Muscle layer of colon (tissue), 2 donors: Measurements from ENCODE around the gene TMEM150A.
"Not testable (repeated sequence)": the region's sequence is repeated elsewhere in the genome, so short reads cannot be mapped to it uniquely, and the experiment has no call there.

ENCODE experiments used
- H3K27ac ChIP-seq: one replicate; pipeline ENCODE4 v1.7.0; 2013; ENCODE audit warnings: low read depth, mild to moderate bottlenecking, low read length, moderate library complexity
- H3K27me3 ChIP-seq, 2 donors: one replicate each; pipeline ENCODE4 v1.7.0; 2013; ENCODE audit warnings: low read length in 2 of 2, mild to moderate bottlenecking in 2 of 2; ENCODE audit not compliant: insufficient read depth in 2 of 2, control insufficient read depth in 1 of 2
- H3K36me3 ChIP-seq: one replicate; pipeline ENCODE4 v1.7.0; 2013; ENCODE audit warnings: mild to moderate bottlenecking, low read length; ENCODE audit not compliant: insufficient read depth
- H3K4me1 ChIP-seq: one replicate; pipeline ENCODE4 v1.7.0; 2013; ENCODE audit warnings: mild to moderate bottlenecking, low read length; ENCODE audit not compliant: insufficient read depth
- H3K4me3 ChIP-seq, 2 donors: one replicate each; pipeline ENCODE4 v1.7.0; 2013; ENCODE audit warnings: low read length in 2 of 2, low read depth in 1 of 2, mild to moderate bottlenecking in 1 of 2, moderate library complexity in 1 of 2
- H3K9ac ChIP-seq: one replicate; pipeline ENCODE4 v1.7.0; 2013; ENCODE audit warnings: low read length
- H3K9me3 ChIP-seq: one replicate; pipeline ENCODE4 v1.7.0; 2013; ENCODE audit warnings: mild to moderate bottlenecking, low read length
- donor health status: abdominal sarcoma.
- donor health status: Adenocarcinoma of cecum.

The TMEM150A gene

DNA sequence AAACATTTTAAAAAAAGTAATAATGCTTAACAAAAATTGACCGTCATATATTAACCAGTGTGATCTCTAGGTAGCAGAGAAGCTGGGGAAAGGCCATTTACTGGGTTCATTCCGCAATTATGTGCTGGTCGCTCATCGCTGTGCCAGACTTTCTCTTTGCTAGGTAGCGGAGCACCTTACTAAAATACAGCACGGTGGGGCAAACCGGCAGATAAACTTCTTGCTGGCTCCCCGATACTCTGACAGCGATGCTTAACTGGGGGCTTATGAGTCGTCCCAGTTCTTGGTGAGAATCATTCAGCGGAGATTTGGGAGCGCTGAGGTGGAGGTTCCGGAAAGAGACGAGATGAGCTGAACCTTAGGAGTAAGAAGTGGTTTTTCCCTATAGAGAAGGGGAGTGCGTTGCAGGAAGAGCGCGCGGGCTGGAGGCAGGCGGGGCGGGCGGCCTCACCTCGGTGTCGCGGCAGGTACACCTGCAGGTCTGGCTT is 8.8 kb upstream of the TMEM150A start:
- peaks cover 18% of the 10 kb centered on the region for H3K4me1 ChIP-seq
- H3K27me3 ChIP-seq, result no peaks in the 10 kb centered on the region

GRCh38 chr2:85607268-85608215 is 5.0 kb upstream of the TMEM150A start:
- peaks cover 43% of the 10 kb centered on the region for H3K4me1 ChIP-seq
- H3K27me3 ChIP-seq, result no peaks in the 10 kb centered on the region
- H3K36me3 ChIP-seq, result peaks cover 34% of the 10 kb centered on the region
- H3K27ac ChIP-seq, result no peak overlapping the region
- no peak overlapping the region for H3K9ac ChIP-seq
- no peak overlapping the region for H3K4me3 ChIP-seq
- H3K9me3 ChIP-seq, result no peaks in the 10 kb centered on the region

More for the DNA sequence above, 8.8 kb upstream of the TMEM150A start:
- Histone ChIP-seq H3K36me3 (peaks cover 25% of the 10 kb centered on the region), H3K9me3 (no peaks in the 10 kb centered on the region), H3K27ac (peak overlapping the region; percentile 87), H3K4me3 (peak overlapping the region; percentile 66 to 94), H3K9ac (peak overlapping the region; percentile 83)

DNA sequence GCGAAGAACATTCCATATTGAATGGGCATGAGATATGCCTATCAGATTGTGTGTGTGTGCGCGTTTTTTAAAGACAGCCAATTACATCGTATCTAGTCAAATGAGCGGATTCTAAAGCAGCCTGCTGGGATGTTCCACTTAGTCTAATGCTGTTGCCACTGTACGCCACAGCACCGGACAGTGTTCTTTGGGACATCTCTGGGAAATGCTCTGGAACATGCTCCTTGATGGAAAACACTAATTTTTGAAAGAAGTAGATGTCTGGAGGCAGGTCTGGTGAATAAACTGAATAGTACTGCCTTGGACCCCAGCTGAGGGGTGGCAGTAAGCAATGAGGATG is 3.6 kb upstream of the TMEM150A start:
- Histone ChIP-seq H3K9me3 (no peaks in the 10 kb centered on the region), H3K4me1 (peaks cover 53% of the 10 kb centered on the region), H3K9ac (no peak overlapping the region), H3K4me3 (no peak overlapping the region), H3K27me3 (no peaks in the 10 kb centered on the region), H3K36me3 (peaks cover 34% of the 10 kb centered on the region), H3K27ac (no peak overlapping the region)

GRCh38 chr2:85605406-85606115 is 3.1 kb upstream of the TMEM150A start:
- Histone ChIP-seq H3K9me3 (no peaks in the 10 kb centered on the region), H3K27ac (no peak overlapping the region), H3K4me1 (peaks cover 55% of the 10 kb centered on the region), H3K9ac (no peak overlapping the region), H3K36me3 (peaks cover 37% of the 10 kb centered on the region), H3K27me3 (no peaks in the 10 kb centered on the region), H3K4me3 (no peak overlapping the region)

GRCh38 chr2:85604568-85605339 is 2.3 kb upstream of the TMEM150A start:
- Histone ChIP-seq H3K36me3 (peaks cover 45% of the 10 kb centered on the region), H3K9ac (no peak overlapping the region), H3K9me3 (no peaks in the 10 kb centered on the region), H3K27me3 (no peaks in the 10 kb centered on the region), H3K4me3 (no peak overlapping the region), H3K27ac (no peak overlapping the region), H3K4me1 (peaks cover 49% of the 10 kb centered on the region)

GRCh38 chr2:85604133-85604444 is 1.6 kb upstream of the TMEM150A start:
- Histone ChIP-seq H3K4me1 (peaks cover 46% of the 10 kb centered on the region), H3K36me3 (peaks cover 42% of the 10 kb centered on the region)
- not testable (repeated sequence) for H3K27me3 ChIP-seq, H3K9ac ChIP-seq, H3K27ac ChIP-seq, H3K9me3 ChIP-seq, H3K4me3 ChIP-seq

DNA sequence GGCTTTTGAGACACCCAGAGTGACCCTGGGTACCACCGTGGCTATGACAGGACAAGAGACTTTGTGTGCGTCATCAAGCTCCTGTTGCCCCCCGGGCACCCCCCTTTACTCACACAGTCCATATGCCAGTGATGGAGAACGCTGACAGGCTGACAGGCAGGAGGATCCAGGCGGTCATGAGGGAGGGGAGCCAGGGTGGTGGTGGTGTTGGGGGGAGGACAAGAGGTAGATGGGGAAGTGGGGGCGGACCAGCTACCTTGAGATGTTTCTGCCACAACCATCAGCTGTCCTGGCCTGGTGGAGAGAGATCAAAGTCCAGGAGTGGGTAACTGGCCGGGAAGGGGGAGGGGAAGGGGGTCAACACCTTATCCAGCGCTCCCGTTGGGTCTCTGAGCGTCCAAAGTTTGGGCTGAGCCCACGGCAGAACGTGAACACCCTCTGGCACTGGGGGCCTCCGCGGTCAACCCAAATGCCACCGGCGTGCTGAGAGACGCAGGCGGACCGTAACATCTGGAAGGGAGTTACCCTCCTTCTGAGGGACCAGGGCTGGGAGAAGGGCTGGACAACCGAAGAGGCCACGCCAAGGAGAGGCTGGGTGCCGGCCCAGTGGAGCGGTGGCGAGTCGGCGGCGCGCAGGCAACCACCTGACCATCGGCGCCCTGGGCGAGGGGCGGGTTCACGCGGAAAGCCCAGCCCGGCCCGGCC is 575 bp downstream of the TMEM150A start:
- H3K9ac ChIP-seq, result peak overlapping the region; percentile 81
- H3K4me3 ChIP-seq, result peak overlapping the region; percentile 79 to 93
- H3K9me3 ChIP-seq, result no peaks in the 10 kb centered on the region
- peaks cover 42% of the 10 kb centered on the region for H3K36me3 ChIP-seq
- H3K4me1 ChIP-seq, result peaks cover 43% of the 10 kb centered on the region
- peak overlapping the region; percentile 88 for H3K27ac ChIP-seq
- H3K27me3 ChIP-seq, result no peaks in the 10 kb centered on the region

DNA sequence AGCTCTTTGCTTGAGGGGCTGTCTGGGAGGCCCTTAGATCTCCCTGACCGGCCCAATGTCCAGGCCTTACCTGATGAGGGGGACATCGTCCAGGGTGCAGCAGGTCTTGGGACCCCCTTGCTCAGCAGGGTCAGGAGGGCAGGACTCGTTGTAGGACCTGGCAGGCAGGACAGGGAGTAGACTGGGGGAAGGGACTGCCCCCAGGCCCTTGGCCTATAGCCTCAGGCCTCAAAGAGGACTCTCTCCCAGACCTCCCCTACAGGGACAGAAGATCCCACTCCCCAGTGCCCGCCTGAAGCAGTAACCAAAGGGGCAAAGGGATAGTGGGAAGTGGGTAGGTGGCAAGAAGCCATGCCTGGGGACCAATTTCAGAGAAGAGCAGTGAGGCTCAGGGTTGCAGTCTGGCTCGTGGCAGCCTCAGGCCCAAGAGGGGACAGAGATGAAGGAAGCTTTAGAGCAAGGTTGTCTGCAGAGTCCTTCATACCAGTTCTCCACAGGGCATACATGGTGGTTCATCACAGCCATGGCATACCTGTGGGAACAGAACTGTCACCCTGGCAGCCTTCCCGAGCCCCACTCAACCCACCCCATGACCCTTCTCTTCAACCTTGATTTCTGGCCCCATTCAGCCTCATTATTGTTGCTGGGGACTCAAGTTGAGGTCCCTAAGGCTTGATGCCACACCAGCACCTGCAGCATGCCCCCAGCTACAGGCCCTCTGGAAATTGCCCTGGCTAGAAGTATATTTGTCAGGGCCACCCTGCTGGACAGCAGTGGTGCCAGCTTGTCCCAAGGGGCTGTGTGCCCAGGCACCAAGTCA is 1.3 kb downstream of the TMEM150A start:
- H3K9me3 ChIP-seq, result no peaks in the 10 kb centered on the region
- peaks cover 49% of the 10 kb centered on the region for H3K4me1 ChIP-seq
- H3K27ac ChIP-seq, result peak overlapping the region; percentile 88
- no peaks in the 10 kb centered on the region for H3K27me3 ChIP-seq
- peaks cover 47% of the 10 kb centered on the region for H3K36me3 ChIP-seq
- peak overlapping the region; percentile 79 to 93 for H3K4me3 ChIP-seq
- H3K9ac ChIP-seq, result peak overlapping the region; percentile 81

- Histone ChIP-seq H3K9ac (no peak overlapping the region), H3K27ac (no peak overlapping the region), H3K36me3 (peaks cover 42% of the 10 kb centered on the region), H3K27me3 (no peaks in the 10 kb centered on the region), H3K9me3 (no peaks in the 10 kb centered on the region), H3K4me3 (no peak overlapping the region), H3K4me1 (peaks cover 41% of the 10 kb centered on the region)
Observed at GRCh38 chr2:85600235-85600575, 2.3 kb downstream of the TMEM150A start.

- no peaks in the 10 kb centered on the region for H3K27me3 ChIP-seq
- H3K27ac ChIP-seq, result no peak overlapping the region
- no peaks in the 10 kb centered on the region for H3K9me3 ChIP-seq
- H3K36me3 ChIP-seq, result peaks cover 40% of the 10 kb centered on the region
- H3K9ac ChIP-seq, result no peak overlapping the region
- peaks cover 40% of the 10 kb centered on the region for H3K4me1 ChIP-seq
- no peak overlapping the region for H3K4me3 ChIP-seq
Observed at GRCh38 chr2:85599468-85600234, 2.8 kb downstream of the TMEM150A start.
